Measurements from ENCODE around the gene ZSCAN9. TPM values are rescaled to one million over a fixed set of nuclear protein-coding genes. Genes with fewer than 3 reads are reported as not detected.

Gene ZSCAN9
- total RNA-seq (2016; rRNA removed; fragmentation: Illumina TruSeq; extraction: Trizol) (17.2 and 17.8 TPM in 2 replicates), polyA plus RNA-seq (2011; rRNA removed) (14.6 and 16.3 TPM in 2 replicates), polyA minus RNA-seq (2011; rRNA and poly(A)+ RNA removed; ENCODE audit: low replicate concordance) (12.1 and 12.9 TPM in 2 replicates), Bru-seq, nascent RNA (percentile 89 among the genes with signal in this experiment), BruChase-seq, experiment 1, labeled RNA remaining after a 6-hour chase (percentile 85 among the genes with signal in this experiment), BruChase-seq, experiment 2, labeled RNA remaining after a 2-hour chase (percentile 91 among the genes with signal in this experiment)
- total RNA-seq (2016; cell fraction: cytosol; rRNA removed; fragmentation: Illumina TruSeq; extraction: Trizol; ENCODE audit: low read depth), result 7.2 and 8.1 TPM in 2 replicates
- total RNA-seq (2016; cell fraction: insoluble cytoplasmic fraction; rRNA removed; fragmentation: Illumina TruSeq; extraction: Trizol), result 16.5 and 18.3 TPM in 2 replicates
- 11.7 and 14.0 TPM in 2 replicates for total RNA-seq (2016; cell fraction: membrane; rRNA removed; fragmentation: Illumina TruSeq; extraction: Trizol)
- total RNA-seq (2016; cell fraction: nucleus; rRNA removed; fragmentation: Illumina TruSeq; extraction: Trizol), result 17.5 and 19.6 TPM in 2 replicates
- polyA plus RNA-seq (2011; cell fraction: cytosol; rRNA removed), result 7.0 and 11.8 TPM in 2 replicates
- polyA plus RNA-seq (2011; cell fraction: nucleus; rRNA removed), result 15.9 and 27.8 TPM in 2 replicates
- polyA plus RNA-seq (2012), result 9.5 and 12.1 TPM in 2 replicates
- polyA plus RNA-seq (2016; cell fraction: cytosol; fragmentation: Illumina TruSeq; extraction: Trizol; ENCODE audit: low read depth), result 1.2 and 1.4 TPM in 2 replicates
- polyA plus RNA-seq (2016; cell fraction: insoluble cytoplasmic fraction; fragmentation: Illumina TruSeq; extraction: Trizol; ENCODE audit: low read depth), result 13.3 and 14.6 TPM in 2 replicates
- 2.7 and 3.2 TPM in 2 replicates for polyA plus RNA-seq (2016; cell fraction: membrane; fragmentation: Illumina TruSeq; extraction: Trizol; ENCODE audit: low read depth)
- 23.9 and 28.2 TPM in 2 replicates for polyA plus RNA-seq (2016; cell fraction: nucleus; fragmentation: Illumina TruSeq; extraction: Trizol; ENCODE audit: insufficient read depth, low read depth)
- polyA minus RNA-seq (2011; cell fraction: cytosol; rRNA and poly(A)+ RNA removed), result 6.7 and 7.1 TPM in 2 replicates
- 40.9 and 49.9 TPM in 2 replicates for polyA minus RNA-seq (2011; cell fraction: nucleus; rRNA and poly(A)+ RNA removed)
- long read RNA-seq, experiment 1, partial matches to known transcripts, result 1 of 7 reads
- long read RNA-seq, experiment 1, other reads (novel, unspliced or antisense), result 0 of 7 reads
- long read RNA-seq, experiment 2, partial matches to known transcripts, result 0 of 13 reads
- long read RNA-seq, experiment 2, other reads (novel, unspliced or antisense), result 4 of 13 reads

GRCh38 chr6:28225056-28225834 is at the start of gene ZSCAN9:
Gene ZSCAN9 (plus strand): TSS chr6:28225275. CDS start chr6:28227085, 1,810 bp downstream.
- 1% methylated on average over 39 of the region's 45 CpGs for WGBS (ENCODE audit: low lambda C conversion rate)
- Histone ChIP-seq H2AFZ (ENCODE audit: low read length) (peak within 1 kb of the TSS; percentile 94), H3K79me2 (ENCODE audit: insufficient read depth, low read length) (peaks cover 10% of the 10 kb centered on the region), H3K4me2 (ENCODE audit: low read depth, low read length) (peak within 1 kb of the TSS; percentile 98), H3K27me3 (ENCODE audit: control insufficient read depth in 1 of 2, insufficient read depth in 2 of 2, low read length in 2 of 2) (no peaks in the 10 kb centered on the region; a peak in 2 of 5 replicates), H3K4me3 (replicated peaks in 1 of 3; ENCODE audit: insufficient read depth in 1 of 3, low read depth in 2 of 3, low read length in 3 of 3) (peak within 1 kb of the TSS; percentile 91 to 99 (median 99)), H3K9ac (ENCODE audit: insufficient read depth, low read depth, low read length) (peak within 1 kb of the TSS; percentile 79), H3K4me1 (ENCODE audit: insufficient read depth, low read length) (peaks cover 24% of the 10 kb centered on the region), H3K27ac (ENCODE audit: extremely low read length, insufficient read depth, low read length) (peak within 1 kb of the TSS; percentile 55), H4K20me1 (ENCODE audit: insufficient read depth, low read length) (no peaks in the 10 kb centered on the region; the same call in 1 of the 2 replicates), H3K9me3 (ENCODE audit: low read length) (no peaks in the 10 kb centered on the region), H3K36me3 (replicated peaks in 1 of 2; ENCODE audit: control insufficient read depth in 1 of 2, insufficient read depth in 2 of 2, low read length in 2 of 2) (peaks cover 9 to 29% of the 10 kb centered on the region in 2 experiments)
- no peak for FAIRE-seq
- POLR2A ChIA-PET, result interaction anchor here (0.9 to 1.8 kb wide), 4 partner anchors 27 to 131 kb away, joined by 3 to 6 read pairs (median 3); partner anchors contain the start of genes ZKSCAN4 and ZKSCAN8
- TSS peak; percentile 78 for BruUV-seq (replicated peaks)
- peak; percentile 86 for DNase-seq (ENCODE audit: low spot score)
- intact Hi-C loops (cut with micrococcal nuclease; ENCODE audit: unreplicated experiment), result loop anchor here (1.0 to 5.0 kb wide), 6 partner anchors 27 to 132 kb away; partner anchors contain the start of genes PGBD1, ZKSCAN4, ZKSCAN8 and ZSCAN26
- peak; percentile 97 for ATAC-seq
- in situ Hi-C loops (cut with HindIII; ENCODE audit: extremely low pct_ligation_motif_present, low pct_unique_long_range_greater_than_20kb), result no loop called here
- CTCF ChIA-PET (ENCODE audit: low intra/inter-chr PET ratio, low total read pairs), result no interaction called here
- TF ChIP-seq CENPBD1 (CRISPR knock-in tag; IDR thresholded peaks at IDR 0.05; ENCODE audit: borderline replicate concordance, low read depth), result no peak
- TF ChIP-seq SNAPC5 (CRISPR knock-in tag; IDR thresholded peaks at IDR 0.05; ENCODE audit: borderline replicate concordance), result 0 out of 2 replicates have a peak, but pooled peaks have one; percentile 77
- no peak for TF ChIP-seq ZNF430 (CRISPR knock-in tag; IDR thresholded peaks at IDR 0.05)
- TF ChIP-seq ZNF251 (CRISPR knock-in tag; IDR thresholded peaks at IDR 0.05), result no peak
- TF ChIP-seq ZC3H4 (CRISPR knock-in tag; IDR thresholded peaks at IDR 0.05; ENCODE audit: borderline replicate concordance), result no peak
- 0 out of 2 replicates have a peak, but pooled peaks have one; percentile 75 for TF ChIP-seq ZNF704 (CRISPR knock-in tag; IDR thresholded peaks at IDR 0.05; ENCODE audit: borderline replicate concordance)
- TF ChIP-seq ZNF691 (CRISPR knock-in tag; IDR thresholded peaks at IDR 0.05; ENCODE audit: borderline replicate concordance, low read depth), result peak; percentile 96; the same call in 1 of the 2 replicates
- TF ChIP-seq MLX (CRISPR knock-in tag; IDR thresholded peaks at IDR 0.05), result peak; percentile 58; the same call in 1 of the 2 replicates
- no peak for TF ChIP-seq ZNF512 (CRISPR knock-in tag; IDR thresholded peaks at IDR 0.05)
